RPMI7951 (cell line): ENCODE results near the gene KIF4A. TPM values are rescaled to one million over a fixed set of nuclear protein-coding genes. Genes with fewer than 3 reads are reported as not detected.
"Not testable (repeated sequence)": the region's sequence is repeated elsewhere in the genome, so short reads cannot be mapped to it uniquely, and the experiment has no call there.

Source experiments
- DNase-seq: peaks from one replicate; pipeline ENCODE4 v3.0.0-alpha.2; 2012; ENCODE audit warnings: low read depth
- total RNA-seq: library from RNA; depleted of rRNA; stranded (reverse); fragments of >200 nt; shearing (Covaris generic); gene quantifications from 2 replicates; pipeline ENCODE4 v1.2.3, GENCODE V29; 2014

The KIF4A gene
- total RNA-seq, 1 experiment from 2014 or later = 60.7 TPM

DNA sequence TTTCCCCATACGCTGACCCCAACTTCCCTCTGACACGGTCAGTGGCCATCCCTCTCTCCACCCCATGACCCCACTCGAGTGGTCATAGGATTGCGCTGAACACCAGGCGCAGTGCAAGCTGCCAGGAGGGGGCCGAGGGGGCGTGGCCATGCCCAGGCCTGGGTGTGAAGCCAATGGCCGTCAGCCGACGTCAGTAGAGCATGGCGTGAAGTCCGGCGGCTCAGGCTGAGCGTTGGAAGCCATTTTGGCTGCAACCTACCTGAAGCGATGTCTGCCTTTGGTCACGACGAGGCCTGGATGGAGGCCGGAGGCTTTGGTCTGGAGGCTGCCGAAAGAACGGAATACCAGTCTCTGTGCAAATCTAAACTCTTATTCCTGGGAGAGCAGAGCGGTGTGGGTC is 8.0 kb upstream of the KIF4A start, which contains the start of gene RAB41:
Gene RAB41 (plus strand): TSS at position 222 of the 400 bp plus-strand sequence. CDS start 46 bp downstream, at position 268.
- DNase-seq = no peak

GRCh38 chrX:70289168-70289792 is 624 bp upstream of the KIF4A start:
- peak; percentile 13 for DNase-seq

- DNase-seq = no peak
These were observed 2.9 kb downstream of the KIF4A start for GRCh38 chrX:70292788-70293187.

DNA sequence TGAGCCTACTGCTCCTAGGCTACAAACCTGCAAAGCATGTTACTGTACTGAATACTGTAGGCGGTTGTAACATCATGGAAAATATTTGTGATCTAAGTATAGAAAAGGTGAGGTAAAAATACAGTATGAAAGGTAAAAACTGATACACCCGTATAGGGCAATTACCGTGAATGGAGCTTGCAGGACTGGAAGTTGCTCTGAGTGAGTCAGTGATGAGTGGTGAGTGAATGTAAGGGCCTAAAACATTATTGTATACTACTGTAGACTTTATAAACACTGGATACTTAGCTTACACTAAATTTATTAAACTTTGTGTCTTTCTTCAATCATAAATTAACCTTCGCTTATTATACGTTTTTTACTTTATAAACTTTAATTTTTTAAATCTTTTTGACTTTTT is 3.7 kb downstream of the KIF4A start:
- no peak for DNase-seq

GRCh38 chrX:70301716-70302115 is 11.8 kb downstream of the KIF4A start:
- DNase-seq = peak; percentile 40

DNA sequence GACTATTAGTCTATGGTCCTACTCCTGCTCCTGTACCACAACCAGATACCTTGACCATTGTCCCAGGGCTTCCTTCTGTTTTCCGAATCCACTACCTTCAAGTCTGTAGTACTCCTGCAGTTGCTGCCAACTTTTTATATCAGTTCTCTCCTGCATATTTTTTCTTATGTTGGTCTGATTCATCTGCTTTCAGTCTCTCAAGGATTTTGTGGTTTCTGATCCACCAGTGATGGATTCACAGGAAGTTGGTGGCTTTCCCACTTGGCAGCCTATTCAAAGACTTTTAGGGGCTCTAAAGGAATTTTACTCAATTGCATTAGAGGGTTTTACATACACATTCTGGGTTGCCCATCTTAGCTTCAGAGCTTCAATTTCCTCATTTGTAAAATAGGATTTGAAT is 23.6 kb downstream of the KIF4A start:
- DNase-seq = peak; percentile 77

DNA sequence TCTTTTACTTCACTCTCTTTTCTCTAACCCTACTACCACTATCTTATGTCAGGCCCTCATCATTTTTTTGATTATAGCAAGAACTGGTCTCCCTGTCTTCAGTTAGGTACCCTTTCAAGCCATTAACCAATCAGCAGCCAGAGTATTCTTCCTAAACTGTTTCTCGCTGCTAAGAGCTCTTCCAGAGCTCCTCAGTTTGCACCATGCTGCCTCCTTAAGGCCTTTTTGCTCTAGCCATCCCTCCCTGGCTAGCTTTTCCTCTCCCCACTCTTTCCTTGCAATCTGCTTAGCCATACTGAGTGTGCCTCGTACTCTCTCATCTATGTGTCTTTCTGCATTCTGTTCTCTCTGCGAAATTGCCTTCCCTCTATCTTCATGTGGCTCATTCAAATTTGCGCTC is 32.9 kb downstream of the KIF4A start:
- DNase-seq = no peak

- DNase-seq = not testable (repeated sequence)
These were observed 33.7 kb downstream of the KIF4A start for GRCh38 chrX:70323628-70324027.

- DNase-seq = no peak
These were observed 34.4 kb downstream of the KIF4A start for GRCh38 chrX:70324326-70324725.

DNA sequence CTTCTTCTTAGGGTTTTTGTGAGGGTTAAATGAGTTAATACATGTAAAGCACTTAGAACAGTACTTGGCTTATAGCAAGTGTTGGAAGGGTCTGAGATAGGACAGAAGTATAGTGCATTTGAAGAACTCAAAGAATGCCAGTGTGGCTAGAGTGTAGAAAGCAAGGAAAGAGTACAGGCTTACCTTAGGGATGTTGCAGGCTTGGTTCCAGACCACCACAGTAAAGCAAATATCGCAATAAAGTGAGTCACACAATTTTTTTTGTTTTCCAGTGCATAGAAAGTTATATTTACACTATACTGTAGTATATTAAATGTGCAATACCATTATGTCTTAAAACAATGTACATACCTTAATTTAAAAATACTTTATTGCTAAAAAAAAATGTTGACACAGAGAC is 41.3 kb downstream of the KIF4A start:
- DNase-seq = no peak

- no peak for DNase-seq
These were observed 42.7 kb downstream of the KIF4A start for GRCh38 chrX:70332600-70332999.

- no peak for DNase-seq
These were observed 46.9 kb downstream of the KIF4A start for GRCh38 chrX:70336767-70337166.

DNA sequence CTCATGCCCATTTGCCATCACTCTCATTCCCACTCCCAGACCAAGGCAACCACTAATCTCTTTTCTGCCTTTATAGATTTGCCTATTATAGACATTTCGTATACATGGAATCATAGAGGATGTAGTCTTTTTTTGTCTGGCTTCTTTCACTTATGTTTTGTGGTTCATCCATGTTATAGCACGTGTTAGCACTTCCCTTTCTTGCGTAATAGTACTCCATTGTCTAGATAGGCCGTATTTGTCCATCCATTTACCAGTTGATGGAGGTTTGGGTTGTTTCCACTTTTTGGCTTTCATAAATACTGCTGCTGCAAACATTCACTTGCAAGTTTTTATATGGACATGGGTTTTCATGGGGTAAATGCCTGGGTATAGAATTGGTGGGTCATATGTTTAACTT is 48.4 kb downstream of the KIF4A start:
- no peak for DNase-seq

- no peak for DNase-seq
These were observed 53.5 kb downstream of the KIF4A start for GRCh38 chrX:70343435-70343834.

GRCh38 chrX:70346418-70347070 is 56.6 kb downstream of the KIF4A start:
- DNase-seq = no peak

- not testable (repeated sequence) for DNase-seq
These were observed 58.9 kb downstream of the KIF4A start for GRCh38 chrX:70348825-70349224.

GRCh38 chrX:70349367-70350125 is 59.6 kb downstream of the KIF4A start:
- DNase-seq = not testable (repeated sequence)

- DNase-seq = no peak
These were observed 62.6 kb downstream of the KIF4A start for GRCh38 chrX:70352496-70352895.

DNA sequence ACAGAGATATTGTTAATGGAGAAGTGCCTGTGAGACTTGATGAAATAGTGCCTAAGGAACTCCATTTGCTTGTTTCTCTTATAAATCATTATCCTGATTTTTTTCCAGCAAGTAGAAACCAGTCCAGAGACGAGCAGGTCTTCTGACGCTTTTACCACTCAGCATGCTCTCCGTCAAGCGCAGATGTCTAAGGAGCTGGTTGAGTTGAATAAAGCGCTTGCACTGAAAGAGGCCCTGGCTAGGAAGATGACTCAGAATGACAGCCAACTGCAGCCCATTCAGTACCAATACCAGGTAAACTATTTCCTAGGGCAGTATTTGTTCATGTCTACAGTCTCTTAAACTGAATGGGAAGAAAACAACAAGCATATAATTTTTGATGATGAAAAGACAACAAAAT is 63.6 kb downstream of the KIF4A start:
- no peak for DNase-seq

- no peak for DNase-seq
These were observed 64.8 kb downstream of the KIF4A start for GRCh38 chrX:70354716-70355115.

- DNase-seq = no peak
These were observed 69.6 kb downstream of the KIF4A start for GRCh38 chrX:70359458-70359857.

DNA sequence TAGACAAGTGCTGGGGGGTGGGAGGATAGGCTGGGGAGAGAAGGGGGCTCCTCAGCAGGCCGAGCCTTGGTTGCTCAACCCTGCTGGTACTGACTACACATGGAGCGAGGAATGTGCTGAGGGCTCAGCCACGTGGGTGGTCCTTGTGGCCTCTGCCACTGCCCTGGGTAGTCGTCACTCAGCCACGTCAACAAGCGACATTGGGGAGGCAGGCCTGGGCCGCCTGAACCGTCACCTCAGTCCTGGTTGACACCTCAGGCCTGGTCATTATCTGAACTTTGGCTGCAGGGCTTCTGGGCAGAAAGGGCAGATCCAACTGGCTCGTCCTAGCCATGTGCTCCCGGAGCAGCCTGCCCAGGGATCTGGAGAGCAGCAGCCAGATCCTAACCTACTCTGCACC is 70.5 kb downstream of the KIF4A start:
- DNase-seq = no peak

DNA sequence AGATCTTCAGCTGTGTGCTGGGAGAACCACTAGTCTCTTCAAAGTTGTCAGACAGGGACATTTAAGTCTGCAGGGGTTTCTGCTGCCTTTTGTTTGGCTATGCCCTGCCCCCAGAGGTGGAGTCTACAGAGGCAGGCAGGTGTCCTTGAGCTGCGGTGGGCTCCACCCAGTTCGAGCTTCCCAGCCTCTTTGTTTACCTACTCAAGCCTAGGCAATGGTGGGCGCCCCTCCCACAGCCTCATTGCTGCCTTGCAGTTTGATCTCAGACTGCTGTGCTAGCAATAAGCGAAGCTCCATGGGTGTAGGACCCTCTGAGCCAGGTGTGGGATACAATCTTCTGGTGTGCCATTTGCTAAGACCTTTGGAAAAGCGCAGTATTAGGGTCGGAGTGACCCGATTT is 78.8 kb downstream of the KIF4A start:
- not testable (repeated sequence) for DNase-seq
